ENCODE results near the gene PHLDA3.

DNA sequence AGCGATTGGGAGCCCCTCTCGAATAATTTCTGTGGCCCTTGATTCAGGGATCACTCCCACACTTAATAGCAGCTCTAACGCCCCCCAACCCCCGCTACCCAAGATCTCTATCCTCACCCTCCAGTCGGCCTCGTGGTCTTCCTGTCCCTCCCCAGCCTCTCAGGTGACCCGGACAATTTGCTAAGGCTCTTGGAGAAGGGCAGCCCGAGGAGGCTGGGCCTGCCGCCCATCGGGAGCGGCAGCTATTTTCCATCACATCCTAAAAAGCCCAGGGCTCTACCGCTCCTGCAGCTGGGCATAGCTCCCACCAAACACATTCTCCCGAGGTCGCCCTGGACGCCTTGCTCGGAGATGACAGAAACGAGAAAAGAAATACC lies 12.0 kb upstream of the PHLDA3 start:
- TF ChIP-seq, protein P1, sequence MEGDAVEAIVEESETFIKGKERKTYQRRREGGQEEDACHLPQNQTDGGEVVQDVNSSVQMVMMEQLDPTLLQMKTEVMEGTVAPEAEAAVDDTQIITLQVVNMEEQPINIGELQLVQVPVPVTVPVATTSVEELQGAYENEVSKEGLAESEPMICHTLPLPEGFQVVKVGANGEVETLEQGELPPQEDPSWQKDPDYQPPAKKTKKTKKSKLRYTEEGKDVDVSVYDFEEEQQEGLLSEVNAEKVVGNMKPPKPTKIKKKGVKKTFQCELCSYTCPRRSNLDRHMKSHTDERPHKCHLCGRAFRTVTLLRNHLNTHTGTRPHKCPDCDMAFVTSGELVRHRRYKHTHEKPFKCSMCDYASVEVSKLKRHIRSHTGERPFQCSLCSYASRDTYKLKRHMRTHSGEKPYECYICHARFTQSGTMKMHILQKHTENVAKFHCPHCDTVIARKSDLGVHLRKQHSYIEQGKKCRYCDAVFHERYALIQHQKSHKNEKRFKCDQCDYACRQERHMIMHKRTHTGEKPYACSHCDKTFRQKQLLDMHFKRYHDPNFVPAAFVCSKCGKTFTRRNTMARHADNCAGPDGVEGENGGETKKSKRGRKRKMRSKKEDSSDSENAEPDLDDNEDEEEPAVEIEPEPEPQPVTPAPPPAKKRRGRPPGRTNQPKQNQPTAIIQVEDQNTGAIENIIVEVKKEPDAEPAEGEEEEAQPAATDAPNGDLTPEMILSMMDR (IDR thresholded peaks at IDR 0.05; ENCODE audit: low read depth, low read length), result no peak
- no peak for TF ChIP-seq EZH2phosphoT487 (IDR thresholded peaks at IDR 0.05; ENCODE audit: low read depth)

All from OCI-LY3 (cell line).